ENCODE results near the gene MPPED2.

- TF ChIP-seq CTCF (IDR thresholded peaks at IDR 0.05) (no peak), POLR2A (IDR thresholded peaks at IDR 0.05) (no peak)
Measured at GRCh38 chr11:30603357-30603756, 17.2 kb upstream of the MPPED2 start.
